ENCODE data around the gene S100A3.
A peak's percentile ranks its signal among the peaks of the same experiment; 100 is the strongest.
"Not testable (repeated sequence)": the region's sequence is repeated elsewhere in the genome, so short reads cannot be mapped to it uniquely, and the experiment has no call there.

The S100A3 gene

GRCh38 chr1:153578490-153578889 lies 29.4 kb upstream of the S100A3 start:
- no peak for DNase-seq
- TF ChIP-seq, protein P1, sequence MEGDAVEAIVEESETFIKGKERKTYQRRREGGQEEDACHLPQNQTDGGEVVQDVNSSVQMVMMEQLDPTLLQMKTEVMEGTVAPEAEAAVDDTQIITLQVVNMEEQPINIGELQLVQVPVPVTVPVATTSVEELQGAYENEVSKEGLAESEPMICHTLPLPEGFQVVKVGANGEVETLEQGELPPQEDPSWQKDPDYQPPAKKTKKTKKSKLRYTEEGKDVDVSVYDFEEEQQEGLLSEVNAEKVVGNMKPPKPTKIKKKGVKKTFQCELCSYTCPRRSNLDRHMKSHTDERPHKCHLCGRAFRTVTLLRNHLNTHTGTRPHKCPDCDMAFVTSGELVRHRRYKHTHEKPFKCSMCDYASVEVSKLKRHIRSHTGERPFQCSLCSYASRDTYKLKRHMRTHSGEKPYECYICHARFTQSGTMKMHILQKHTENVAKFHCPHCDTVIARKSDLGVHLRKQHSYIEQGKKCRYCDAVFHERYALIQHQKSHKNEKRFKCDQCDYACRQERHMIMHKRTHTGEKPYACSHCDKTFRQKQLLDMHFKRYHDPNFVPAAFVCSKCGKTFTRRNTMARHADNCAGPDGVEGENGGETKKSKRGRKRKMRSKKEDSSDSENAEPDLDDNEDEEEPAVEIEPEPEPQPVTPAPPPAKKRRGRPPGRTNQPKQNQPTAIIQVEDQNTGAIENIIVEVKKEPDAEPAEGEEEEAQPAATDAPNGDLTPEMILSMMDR (IDR thresholded peaks at IDR 0.05), result no peak
- peaks cover 0 to 17% (median 10%) of the 10 kb centered on the region in 4 donors for H3K4me1 ChIP-seq
- no peaks in the 10 kb centered on the region for H3K27me3 ChIP-seq
- no peaks in the 10 kb centered on the region for H3K9me3 ChIP-seq
- no peaks in the 10 kb centered on the region for H3K36me3 ChIP-seq
- intact Hi-C loops (cut with DNase I; ENCODE audit: low total_unique reads), result no loop called here
- H3K4me3 ChIP-seq, result no peak overlapping the region
- H3K27ac ChIP-seq, result no peak overlapping the region

GRCh38 chr1:153577624-153578051 lies 28.6 kb upstream of the S100A3 start:
- peaks cover 0 to 24% (median 16%) of the 10 kb centered on the region in 4 donors for H3K4me1 ChIP-seq
- peak; percentile 39 to 85 for DNase-seq
- no peaks in the 10 kb centered on the region for H3K9me3 ChIP-seq
- H3K27me3 ChIP-seq, result no peaks in the 10 kb centered on the region
- intact Hi-C loops (cut with DNase I; ENCODE audit: low total_unique reads), result no loop called here
- TF ChIP-seq, protein P1 (IDR thresholded peaks at IDR 0.05), result no peak
- H3K36me3 ChIP-seq, result no peaks in the 10 kb centered on the region
- H3K4me3 ChIP-seq, result no peak overlapping the region
- peak overlapping the region in 1 of 2 donors; percentile 28 for H3K27ac ChIP-seq

- H3K4me3 ChIP-seq, result no peak overlapping the region
- no peaks in the 10 kb centered on the region for H3K9me3 ChIP-seq
- intact Hi-C loops (cut with DNase I; ENCODE audit: low total_unique reads), result no loop called here
- DNase-seq, result peak in 1 of 2 donors; percentile 24
- TF ChIP-seq, protein P1 (IDR thresholded peaks at IDR 0.05), result no peak
- peak overlapping the region in 1 of 2 donors; percentile 28 for H3K27ac ChIP-seq
- no peaks in the 10 kb centered on the region for H3K36me3 ChIP-seq
- H3K27me3 ChIP-seq, result no peaks in the 10 kb centered on the region
- H3K4me1 ChIP-seq, result peaks cover 0 to 28% (median 18%) of the 10 kb centered on the region in 4 donors
These were observed 28.1 kb upstream of the S100A3 start for GRCh38 chr1:153577138-153577537.

DNA sequence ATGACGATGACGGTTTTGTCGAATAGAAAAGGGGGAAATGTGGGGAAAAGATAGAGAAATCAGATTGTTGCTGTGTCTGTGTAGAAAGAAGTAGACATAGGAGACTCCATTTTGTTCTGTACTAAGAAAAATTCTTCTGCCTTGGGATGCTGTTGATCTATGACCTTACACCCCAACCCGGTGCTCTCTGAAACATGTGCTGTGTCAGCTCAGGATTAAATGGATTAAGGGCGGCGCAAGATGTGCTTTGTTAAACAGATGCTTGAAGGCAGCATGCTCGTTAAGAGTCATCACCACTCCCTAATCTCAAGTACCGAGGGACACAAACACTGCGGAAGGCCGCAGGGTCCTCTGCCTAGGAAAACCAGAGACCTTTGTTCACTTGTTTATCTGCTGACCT lies 26.4 kb upstream of the S100A3 start:
- H3K9me3 ChIP-seq; intact Hi-C loops (cut with DNase I; ENCODE audit: low total_unique reads); H3K36me3 ChIP-seq; H3K27me3 ChIP-seq; H3K27ac ChIP-seq; DNase-seq; H3K4me3 ChIP-seq: not testable (repeated sequence)
- H3K4me1 ChIP-seq, result peaks cover 0 to 31% (median 19%) of the 10 kb centered on the region in 4 donors

DNA sequence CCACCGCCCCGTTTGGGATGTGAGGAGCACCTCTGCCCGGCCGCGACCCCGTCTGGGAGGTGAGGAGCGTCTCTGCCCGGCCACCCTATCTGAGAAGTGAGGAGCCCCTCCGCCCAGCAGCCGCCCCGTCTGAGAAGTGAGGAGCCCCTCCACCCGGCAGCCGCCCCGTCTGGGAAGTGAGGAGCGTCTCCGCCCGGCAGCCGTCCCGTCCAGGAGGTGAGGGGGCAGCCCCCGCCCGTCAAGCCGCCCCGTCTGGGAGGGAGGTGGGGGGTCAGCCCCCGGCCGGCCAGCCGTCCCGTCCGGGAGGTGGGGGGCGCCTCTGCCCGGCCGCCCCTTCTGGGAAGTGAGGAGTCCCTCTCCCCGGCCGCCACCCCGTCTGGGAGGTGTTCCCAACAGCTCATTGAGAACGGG lies 26.0 kb upstream of the S100A3 start:
- DNase-seq, result peak in 1 of 2 donors; percentile 60
- H3K36me3 ChIP-seq; H3K9me3 ChIP-seq; H3K27ac ChIP-seq; H3K27me3 ChIP-seq; H3K4me3 ChIP-seq; intact Hi-C loops (cut with DNase I; ENCODE audit: low total_unique reads): not testable (repeated sequence)
- peaks cover 0 to 31% (median 19%) of the 10 kb centered on the region in 4 donors for H3K4me1 ChIP-seq

DNA sequence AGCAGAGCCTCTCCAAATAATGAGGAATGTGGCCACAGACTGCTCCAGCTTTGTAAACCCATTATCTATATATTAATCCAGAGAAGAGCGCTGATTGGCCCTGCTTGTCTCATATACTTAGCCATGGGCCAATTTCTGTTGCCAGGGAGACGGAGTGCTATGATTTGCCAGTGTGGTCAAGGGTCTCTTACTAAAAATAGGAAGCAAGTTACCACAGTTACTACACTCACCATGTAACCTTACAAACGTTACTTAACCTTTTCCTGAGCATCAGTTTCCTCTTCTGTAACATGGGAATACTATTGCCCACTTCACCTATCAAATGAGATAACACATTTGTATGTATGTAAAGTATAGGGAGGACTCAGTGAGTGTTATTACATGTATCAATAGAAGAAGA lies 24.3 kb upstream of the S100A3 start:
- Histone ChIP-seq H3K4me3 (no peak overlapping the region), H3K4me1 (peaks cover 2 to 36% (median 24%) of the 10 kb centered on the region in 4 donors), H3K36me3 (no peaks in the 10 kb centered on the region), H3K27ac (peak overlapping the region; percentile 54 to 65), H3K27me3 (no peaks in the 10 kb centered on the region), H3K9me3 (no peaks in the 10 kb centered on the region)
- TF ChIP-seq, protein P1 (IDR thresholded peaks at IDR 0.05), result no peak
- intact Hi-C loops (cut with DNase I; ENCODE audit: low total_unique reads), result loop anchor here (2.0 kb wide), 1 partner anchor 43 kb away; the partner anchor contains the start of gene S100A14
- DNase-seq, result peak in 1 of 2 donors; percentile 28

Data from tibial artery (tissue), 4 donors.